GM18858 (cell line): Measurements from ENCODE around the gene IPP.
"Not testable (repeated sequence)": the region's sequence is repeated elsewhere in the genome, so short reads cannot be mapped to it uniquely, and the experiment has no call there.

Source experiments
- ATAC-seq: cut with Tn5 transposase; IDR thresholded peaks from one replicate; pipeline ENCODE4 v1.9.1; 2021; ENCODE audit not compliant: unreplicated experiment

Gene IPP

GRCh38 chr1:45746922-45747321 is 3.5 kb downstream of the IPP start:
- ATAC-seq: no peak

- not testable (repeated sequence) for ATAC-seq
These were observed 10.8 kb downstream of the IPP start for GRCh38 chr1:45739641-45740156.

GRCh38 chr1:45739137-45739536 is 11.3 kb downstream of the IPP start:
- ATAC-seq: no peak

GRCh38 chr1:45730780-45731319 is 19.6 kb downstream of the IPP start:
- no peak for ATAC-seq

- no peak for ATAC-seq
These were observed 20.2 kb downstream of the IPP start for GRCh38 chr1:45730075-45730779.

GRCh38 chr1:45726007-45726406 is 24.4 kb downstream of the IPP start:
- ATAC-seq: not testable (repeated sequence)

- ATAC-seq: no peak
These were observed 27.1 kb downstream of the IPP start for GRCh38 chr1:45723248-45723930.

GRCh38 chr1:45722809-45723208 is 27.6 kb downstream of the IPP start:
- ATAC-seq: no peak

- no peak for ATAC-seq
These were observed 29.2 kb downstream of the IPP start for GRCh38 chr1:45721207-45721606.

GRCh38 chr1:45718289-45718688 is 32.2 kb downstream of the IPP start:
- no peak for ATAC-seq

- not testable (repeated sequence) for ATAC-seq
These were observed 33.1 kb downstream of the IPP start for GRCh38 chr1:45717386-45717785.

- ATAC-seq: no peak
These were observed 33.8 kb downstream of the IPP start for GRCh38 chr1:45716700-45717099.

GRCh38 chr1:45713711-45714110 is 36.7 kb downstream of the IPP start:
- ATAC-seq: no peak

- ATAC-seq: no peak
These were observed 45.8 kb downstream of the IPP start for GRCh38 chr1:45704637-45705036.

- ATAC-seq: no peak
These were observed 55.6 kb downstream of the IPP start for GRCh38 chr1:45694823-45695222.

- ATAC-seq: not testable (repeated sequence)
These were observed 56.6 kb downstream of the IPP start for GRCh38 chr1:45693811-45694210.

GRCh38 chr1:45687754-45688740 is 62.4 kb downstream of the IPP start, which contains the start of gene TMEM69:
Gene TMEM69 (plus strand): TSS chr1:45688181. CDS start chr1:45691069, 2,888 bp downstream.
- no peak for ATAC-seq

- peak; percentile 78 for ATAC-seq
These were observed 63.3 kb downstream of the IPP start for GRCh38 chr1:45687014-45687753.

GRCh38 chr1:45686288-45687013 is 64.0 kb downstream of the IPP start, which contains the start of gene GPBP1L1:
Gene GPBP1L1 (minus strand): TSS chr1:45686533. CDS start chr1:45659087, 27,446 bp downstream.
- ATAC-seq: peak; percentile 28

GRCh38 chr1:45686015-45686287 is 64.5 kb downstream of the IPP start:
- ATAC-seq: no peak
